HG03432 (cell line): Measurements from ENCODE around the gene NUTM2B.
"Not testable (repeated sequence)": the region's sequence is repeated elsewhere in the genome, so short reads cannot be mapped to it uniquely, and the experiment has no call there.

Experiments
- ATAC-seq: cut with Tn5 transposase; IDR thresholded peaks from one replicate; pipeline ENCODE4 v1.9.1; 2021; ENCODE audit warnings: mild to moderate bottlenecking, moderate library complexity; ENCODE audit not compliant: unreplicated experiment

The NUTM2B gene

DNA sequence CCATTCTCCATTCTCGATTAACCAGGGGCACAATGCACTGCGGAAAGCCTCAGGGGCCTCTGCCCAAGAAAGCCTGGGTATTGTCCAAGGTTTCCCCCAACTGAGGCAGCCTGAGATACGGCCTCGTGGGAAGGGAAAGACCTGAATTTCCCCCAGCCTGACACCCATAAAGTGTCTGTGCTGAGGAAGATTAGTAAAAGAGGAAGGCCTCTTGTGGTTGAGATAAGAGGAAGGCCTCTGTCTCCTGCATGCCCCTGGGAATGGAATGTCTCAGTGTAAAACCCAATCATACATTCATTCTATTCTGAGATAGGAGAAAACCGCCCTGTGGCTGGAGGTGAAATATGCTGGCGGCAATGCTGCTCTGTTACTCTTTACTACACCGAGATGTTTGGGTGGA is 41.8 kb downstream of the NUTM2B start:
- not testable (repeated sequence) for ATAC-seq

DNA sequence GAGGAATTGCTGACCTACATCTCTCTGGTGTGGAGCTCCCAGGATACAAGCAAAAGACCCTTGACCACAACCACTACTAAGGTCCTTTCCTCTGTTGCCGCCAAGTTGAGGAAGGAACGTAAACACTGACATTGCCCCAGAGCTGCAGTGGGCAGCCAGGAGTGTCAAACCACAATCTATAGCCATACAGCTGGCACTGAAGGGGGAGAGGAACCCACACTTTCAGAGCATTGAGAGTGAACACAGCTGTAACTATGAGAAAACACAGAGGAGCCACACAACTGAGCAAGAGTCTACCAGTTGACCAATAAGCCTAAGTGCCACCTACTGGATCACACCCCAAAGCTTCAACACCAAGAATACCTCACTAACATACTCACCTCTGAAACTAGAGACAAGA is 45.5 kb downstream of the NUTM2B start:
- ATAC-seq, result not testable (repeated sequence)

DNA sequence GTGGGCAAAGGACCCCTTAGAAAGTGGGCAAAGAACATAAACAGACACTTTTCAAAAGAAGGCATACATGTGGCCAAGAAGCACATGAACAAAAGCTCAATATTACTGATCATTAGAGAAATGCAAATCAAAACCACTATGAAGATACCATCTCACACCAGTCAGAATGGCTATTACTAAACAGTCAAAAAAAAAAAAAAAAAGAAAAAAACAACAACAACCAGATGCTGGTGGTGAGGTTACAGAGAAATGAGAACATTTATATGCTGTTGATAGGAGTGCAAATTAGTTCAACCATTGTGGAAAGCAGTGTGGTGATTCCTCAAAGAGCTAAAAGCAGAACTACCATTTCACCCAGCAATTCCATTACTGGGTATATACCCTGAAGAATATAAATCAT is 50.6 kb downstream of the NUTM2B start:
- not testable (repeated sequence) for ATAC-seq

DNA sequence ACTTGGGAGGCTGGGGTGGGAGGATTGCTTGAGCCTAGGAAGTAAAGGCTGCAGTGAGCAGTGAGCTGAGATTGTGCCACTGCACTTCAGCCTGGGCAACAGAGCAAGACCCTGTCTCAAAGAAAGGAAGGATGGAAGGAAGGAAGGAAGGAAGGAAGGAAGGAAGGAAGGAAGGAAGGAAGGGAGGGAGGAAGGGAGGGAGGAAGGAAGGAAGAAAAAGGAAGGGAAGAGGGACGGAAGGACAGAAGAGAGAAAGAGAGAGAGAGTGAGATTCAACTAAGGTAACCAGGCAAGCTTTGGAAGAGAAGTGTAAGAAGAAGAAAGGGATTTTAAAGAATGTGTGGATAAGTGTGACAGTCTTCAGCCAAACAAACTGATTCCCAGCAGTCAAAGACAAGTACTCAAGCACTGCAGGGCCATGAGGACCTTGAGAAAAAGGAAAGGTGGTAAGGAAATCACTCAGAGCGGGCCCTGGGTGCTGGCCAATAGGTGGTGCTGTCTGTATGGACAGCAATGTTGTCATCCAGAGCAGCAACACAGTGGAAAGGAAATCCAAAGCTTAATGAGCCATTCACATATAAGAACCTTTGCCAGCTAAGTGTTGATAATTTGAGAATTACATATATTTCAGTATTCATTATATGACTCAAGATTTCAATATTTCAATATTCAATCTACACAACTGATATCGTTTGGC is 55.4 kb downstream of the NUTM2B start:
- not testable (repeated sequence) for ATAC-seq
